ENCODE results near the gene PRSS53.

Gene PRSS53

DNA sequence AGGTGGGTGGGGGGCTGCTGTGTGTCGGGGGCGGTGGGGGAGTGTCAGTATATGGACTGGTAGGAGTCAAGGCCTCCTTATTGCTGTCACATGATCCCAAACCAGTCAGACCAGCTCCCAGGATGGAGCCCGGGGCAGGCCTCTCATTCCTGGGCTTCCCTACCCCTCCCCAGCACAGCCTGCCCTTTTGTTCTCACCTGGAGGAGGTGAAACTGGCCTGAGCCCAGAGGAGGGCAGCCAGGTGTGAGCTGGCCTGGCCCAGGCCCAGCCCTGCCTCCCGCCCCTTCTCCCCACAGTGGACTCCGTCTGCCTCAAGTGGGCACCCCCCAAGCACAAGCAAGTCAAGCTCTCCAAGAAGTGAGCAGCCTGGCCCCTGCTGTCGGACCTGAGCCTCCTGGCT, 42.2 kb upstream of the PRSS53 start:
- H3K27me3 ChIP-seq (ENCODE audit: insufficient read depth, low read length, poor library complexity), result no peaks in the 10 kb centered on the region
- H3K23ac ChIP-seq (ENCODE audit: low read length), result no peak overlapping the region
- H4K5ac ChIP-seq (ENCODE audit: low read length), result no peak overlapping the region
- no peak overlapping the region for H3K27ac ChIP-seq (ENCODE audit: low read depth, low read length)
- H2BK120ac ChIP-seq (ENCODE audit: low read depth, low read length), result no peak overlapping the region
- H3K79me2 ChIP-seq (ENCODE audit: control insufficient read depth, insufficient read depth, low read length), result peaks cover 17% of the 10 kb centered on the region
- peak overlapping the region; percentile 5 for H3K56ac ChIP-seq (ENCODE audit: low read length)
- peaks cover 4% of the 10 kb centered on the region for H3K36me3 ChIP-seq (ENCODE audit: control insufficient read depth, insufficient read depth, low read length)
- no CpG with 5 or more reads among the region's 6 CpGs for WGBS (ENCODE audit: extremely low coverage, insufficient coverage, low lambda C conversion rate)
- no peak overlapping the region for H3K4me2 ChIP-seq (ENCODE audit: low read length)
- H3K4ac ChIP-seq (ENCODE audit: low read depth, low read length), result no peak overlapping the region
- H3K4me3 ChIP-seq (ENCODE audit: low read length), result no peak overlapping the region
- H3K79me1 ChIP-seq (ENCODE audit: low read length), result peaks cover 16% of the 10 kb centered on the region
- H2AK5ac ChIP-seq (ENCODE audit: low read length), result no peak overlapping the region
- no peak overlapping the region for H4K8ac ChIP-seq (ENCODE audit: low read depth, low read length)
- peak overlapping the region; percentile 15 for H3K9ac ChIP-seq (ENCODE audit: low read length)
- H3K4me1 ChIP-seq (ENCODE audit: control insufficient read depth, low read depth, low read length), result peaks cover 2% of the 10 kb centered on the region
- DNase-seq, result peak; percentile 83
- no peak overlapping the region for H2BK15ac ChIP-seq (replicated peaks; ENCODE audit: low read depth)
- no peak overlapping the region for H3K18ac ChIP-seq (ENCODE audit: low read length)
- no peak overlapping the region for H2BK5ac ChIP-seq (ENCODE audit: low read length)

DNA sequence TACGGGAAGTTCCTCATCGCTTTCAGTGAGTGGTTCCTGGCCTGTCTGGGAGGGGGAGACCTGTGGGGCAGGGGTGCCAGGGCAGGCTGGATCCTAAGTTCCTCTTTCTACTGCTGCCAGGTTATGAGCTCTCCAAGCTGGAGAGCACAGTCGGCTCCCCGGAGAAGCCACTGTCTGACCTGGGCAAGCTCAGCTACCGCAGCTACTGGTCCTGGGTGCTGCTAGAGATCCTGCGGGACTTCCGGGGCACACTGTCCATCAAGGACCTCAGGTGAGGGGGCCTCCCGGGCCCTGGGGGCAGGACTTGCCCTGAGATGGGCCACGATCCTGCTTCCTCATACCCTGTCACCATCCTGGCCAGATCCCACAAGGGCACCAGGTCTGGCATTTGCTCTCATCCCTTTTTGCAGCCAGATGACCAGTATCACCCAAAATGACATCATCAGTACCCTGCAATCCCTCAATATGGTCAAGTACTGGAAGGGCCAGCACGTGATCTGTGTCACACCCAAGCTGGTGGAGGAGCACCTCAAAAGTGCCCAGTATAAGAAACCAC, 41.7 kb upstream of the PRSS53 start:
- H4K5ac ChIP-seq (ENCODE audit: low read length), result no peak overlapping the region
- H3K18ac ChIP-seq (ENCODE audit: low read length), result no peak overlapping the region
- no peak overlapping the region for H3K4ac ChIP-seq (ENCODE audit: low read depth, low read length)
- H3K9ac ChIP-seq (ENCODE audit: low read length), result no peak overlapping the region
- H3K79me1 ChIP-seq (ENCODE audit: low read length), result peaks cover 14% of the 10 kb centered on the region
- H3K4me1 ChIP-seq (ENCODE audit: control insufficient read depth, low read depth, low read length), result no peaks in the 10 kb centered on the region
- no CpG with 5 or more reads among the region's 10 CpGs for WGBS (ENCODE audit: extremely low coverage, insufficient coverage, low lambda C conversion rate)
- H2BK15ac ChIP-seq (replicated peaks; ENCODE audit: low read depth), result no peak overlapping the region
- H3K79me2 ChIP-seq (ENCODE audit: control insufficient read depth, insufficient read depth, low read length), result peaks cover 17% of the 10 kb centered on the region
- no peak overlapping the region for H3K56ac ChIP-seq (ENCODE audit: low read length)
- H3K4me2 ChIP-seq (ENCODE audit: low read length), result no peak overlapping the region
- no peak overlapping the region for H2BK120ac ChIP-seq (ENCODE audit: low read depth, low read length)
- H3K27ac ChIP-seq (ENCODE audit: low read depth, low read length), result no peak overlapping the region
- no peak overlapping the region for H3K23ac ChIP-seq (ENCODE audit: low read length)
- H2AK5ac ChIP-seq (ENCODE audit: low read length), result no peak overlapping the region
- no peak overlapping the region for H3K4me3 ChIP-seq (ENCODE audit: low read length)
- H4K8ac ChIP-seq (ENCODE audit: low read depth, low read length), result no peak overlapping the region
- H2BK5ac ChIP-seq (ENCODE audit: low read length), result no peak overlapping the region
- H3K27me3 ChIP-seq (ENCODE audit: insufficient read depth, low read length, poor library complexity), result no peaks in the 10 kb centered on the region
- DNase-seq, result no peak
- H3K36me3 ChIP-seq (ENCODE audit: control insufficient read depth, insufficient read depth, low read length), result peaks cover 4% of the 10 kb centered on the region

DNA sequence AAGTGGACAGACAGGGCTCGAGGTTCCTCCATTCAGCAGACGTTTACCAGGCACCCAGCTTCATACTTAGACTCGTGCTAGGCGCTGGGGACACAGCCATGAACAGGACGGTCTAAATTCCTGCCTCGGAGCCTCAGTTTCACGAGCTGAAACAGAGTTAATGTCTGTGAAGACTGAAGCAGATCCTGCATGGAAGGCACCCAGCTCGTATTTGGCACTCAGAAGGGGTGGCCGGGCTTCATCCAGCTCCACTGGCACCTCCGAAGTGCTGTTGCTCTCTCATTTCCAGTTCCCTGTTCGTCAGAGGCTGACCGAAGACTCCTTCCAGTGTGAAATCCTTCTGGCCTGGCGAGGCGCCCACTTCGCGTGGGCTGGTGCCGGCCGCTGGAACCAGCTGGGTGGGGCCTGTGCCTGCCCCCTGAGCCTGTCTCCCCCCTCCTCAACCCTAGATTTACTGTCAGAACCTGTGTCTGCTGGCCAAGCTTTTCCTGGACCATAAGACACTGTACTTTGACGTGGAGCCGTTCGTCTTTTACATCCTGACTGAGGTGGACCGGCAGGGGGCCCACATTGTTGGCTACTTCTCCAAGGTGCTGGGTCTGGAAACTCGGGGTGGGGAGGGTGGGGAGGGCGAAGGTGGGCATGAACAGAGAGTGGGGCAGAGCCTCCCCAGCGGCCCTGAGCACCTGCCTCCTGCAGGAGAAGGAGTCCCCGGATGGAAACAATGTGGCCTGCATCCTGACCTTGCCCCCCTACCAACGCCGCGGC, 41.0 kb upstream of the PRSS53 start:
- no peak for DNase-seq
- Histone ChIP-seq H2BK15ac (replicated peaks; ENCODE audit: low read depth) (no peak overlapping the region), H3K23ac (ENCODE audit: low read length) (no peak overlapping the region), H3K27me3 (ENCODE audit: insufficient read depth, low read length, poor library complexity) (no peaks in the 10 kb centered on the region), H2AK5ac (ENCODE audit: low read length) (no peak overlapping the region), H4K5ac (ENCODE audit: low read length) (no peak overlapping the region), H3K18ac (ENCODE audit: low read length) (no peak overlapping the region), H3K9ac (ENCODE audit: low read length) (no peak overlapping the region), H4K8ac (ENCODE audit: low read depth, low read length) (no peak overlapping the region), H3K4me1 (ENCODE audit: control insufficient read depth, low read depth, low read length) (no peaks in the 10 kb centered on the region), H3K4ac (ENCODE audit: low read depth, low read length) (no peak overlapping the region), H3K79me2 (ENCODE audit: control insufficient read depth, insufficient read depth, low read length) (peaks cover 17% of the 10 kb centered on the region), H2BK120ac (ENCODE audit: low read depth, low read length) (no peak overlapping the region), H3K4me2 (ENCODE audit: low read length) (no peak overlapping the region), H3K27ac (ENCODE audit: low read depth, low read length) (no peak overlapping the region), H3K56ac (ENCODE audit: low read length) (no peak overlapping the region), H3K79me1 (ENCODE audit: low read length) (peaks cover 14% of the 10 kb centered on the region), H2BK5ac (ENCODE audit: low read length) (no peak overlapping the region), H3K4me3 (ENCODE audit: low read length) (no peak overlapping the region), H3K36me3 (ENCODE audit: control insufficient read depth, insufficient read depth, low read length) (peaks cover 4% of the 10 kb centered on the region)
- no CpG with 5 or more reads among the region's 29 CpGs for WGBS (ENCODE audit: extremely low coverage, insufficient coverage, low lambda C conversion rate)

DNA sequence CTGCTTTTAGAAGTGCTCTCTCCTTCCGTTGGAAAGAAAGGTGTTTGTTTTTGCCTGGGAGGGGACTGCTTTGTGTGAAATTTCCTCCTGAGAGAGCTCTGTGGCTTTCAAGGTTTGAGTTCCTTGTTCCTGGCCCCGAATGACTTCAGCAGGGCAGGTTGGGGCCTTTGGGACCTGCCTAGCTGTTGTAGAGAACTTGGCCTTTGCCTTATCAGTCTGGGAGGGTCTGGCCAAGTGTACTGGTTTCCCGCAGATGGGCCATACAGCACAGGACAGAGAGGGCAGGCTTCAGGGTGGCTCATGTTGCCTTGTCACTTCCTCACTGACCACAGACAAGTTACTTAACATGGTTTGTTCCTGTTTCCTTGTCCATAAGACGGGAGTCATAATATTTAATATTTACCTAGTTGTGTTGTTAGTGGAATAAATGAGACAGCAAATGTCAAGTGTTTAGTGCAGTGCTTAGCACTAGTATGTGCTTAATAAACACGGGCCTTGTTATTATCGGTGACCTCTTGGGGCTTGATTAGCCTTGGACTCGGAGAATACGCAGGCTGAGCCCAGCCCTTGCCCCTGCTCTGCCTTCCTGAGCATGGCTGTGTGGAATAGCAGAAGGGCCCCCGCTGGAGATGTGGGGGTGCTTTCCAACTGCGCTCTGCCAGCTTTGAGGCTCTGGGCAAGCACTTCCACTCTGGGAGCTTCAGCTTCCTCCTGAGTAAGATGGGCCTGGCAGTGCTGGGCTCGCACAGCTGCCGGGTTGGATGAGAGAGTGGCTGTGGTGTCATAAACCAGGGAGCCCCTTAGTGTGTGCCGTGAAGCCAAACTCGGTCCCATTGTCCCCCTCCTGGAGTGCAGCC, 40.2 kb upstream of the PRSS53 start:
- no CpG with 5 or more reads among the region's 14 CpGs for WGBS (ENCODE audit: extremely low coverage, insufficient coverage, low lambda C conversion rate)
- no peaks in the 10 kb centered on the region for H3K4me1 ChIP-seq (ENCODE audit: control insufficient read depth, low read depth, low read length)
- H3K79me2 ChIP-seq (ENCODE audit: control insufficient read depth, insufficient read depth, low read length), result peaks cover 10% of the 10 kb centered on the region
- H3K27me3 ChIP-seq (ENCODE audit: insufficient read depth, low read length, poor library complexity), result no peaks in the 10 kb centered on the region
- no peak overlapping the region for H3K23ac ChIP-seq (ENCODE audit: low read length)
- no peak overlapping the region for H3K18ac ChIP-seq (ENCODE audit: low read length)
- H2BK120ac ChIP-seq (ENCODE audit: low read depth, low read length), result no peak overlapping the region
- no peak overlapping the region for H3K4me3 ChIP-seq (ENCODE audit: low read length)
- no peak overlapping the region for H4K5ac ChIP-seq (ENCODE audit: low read length)
- no peak overlapping the region for H2AK5ac ChIP-seq (ENCODE audit: low read length)
- H4K8ac ChIP-seq (ENCODE audit: low read depth, low read length), result no peak overlapping the region
- DNase-seq, result no peak
- no peak overlapping the region for H3K4ac ChIP-seq (ENCODE audit: low read depth, low read length)
- no peak overlapping the region for H3K9ac ChIP-seq (ENCODE audit: low read length)
- H2BK5ac ChIP-seq (ENCODE audit: low read length), result no peak overlapping the region
- no peak overlapping the region for H2BK15ac ChIP-seq (replicated peaks; ENCODE audit: low read depth)
- peaks cover 11% of the 10 kb centered on the region for H3K79me1 ChIP-seq (ENCODE audit: low read length)
- H3K27ac ChIP-seq (ENCODE audit: low read depth, low read length), result no peak overlapping the region
- H3K56ac ChIP-seq (ENCODE audit: low read length), result no peak overlapping the region
- H3K36me3 ChIP-seq (ENCODE audit: control insufficient read depth, insufficient read depth, low read length), result peaks cover 4% of the 10 kb centered on the region
- H3K4me2 ChIP-seq (ENCODE audit: low read length), result no peak overlapping the region

GRCh38 chr16:31127182-31127581, 38.4 kb upstream of the PRSS53 start:
- Histone ChIP-seq H3K4ac (ENCODE audit: low read depth, low read length) (no peak overlapping the region), H3K4me3 (ENCODE audit: low read length) (no peak overlapping the region), H3K27me3 (ENCODE audit: insufficient read depth, low read length, poor library complexity) (no peaks in the 10 kb centered on the region), H3K9ac (ENCODE audit: low read length) (no peak overlapping the region), H3K56ac (ENCODE audit: low read length) (no peak overlapping the region), H3K79me1 (ENCODE audit: low read length) (no peaks in the 10 kb centered on the region), H3K4me1 (ENCODE audit: control insufficient read depth, low read depth, low read length) (no peaks in the 10 kb centered on the region), H4K5ac (ENCODE audit: low read length) (no peak overlapping the region), H2BK15ac (replicated peaks; ENCODE audit: low read depth) (no peak overlapping the region), H2BK5ac (ENCODE audit: low read length) (no peak overlapping the region), H3K27ac (ENCODE audit: low read depth, low read length) (no peak overlapping the region), H3K36me3 (ENCODE audit: control insufficient read depth, insufficient read depth, low read length) (peaks cover 1% of the 10 kb centered on the region), H3K18ac (ENCODE audit: low read length) (no peak overlapping the region), H2AK5ac (ENCODE audit: low read length) (no peak overlapping the region), H3K79me2 (ENCODE audit: control insufficient read depth, insufficient read depth, low read length) (no peaks in the 10 kb centered on the region), H3K23ac (ENCODE audit: low read length) (no peak overlapping the region), H2BK120ac (ENCODE audit: low read depth, low read length) (no peak overlapping the region), H4K8ac (ENCODE audit: low read depth, low read length) (no peak overlapping the region), H3K4me2 (ENCODE audit: low read length) (no peak overlapping the region)
- no peak for DNase-seq
- WGBS (ENCODE audit: extremely low coverage, insufficient coverage, low lambda C conversion rate), result no CpG with 5 or more reads among the region's 13 CpGs

Measured in mesendoderm (in vitro differentiated cells).